Mesothelial cell of epicardium (in vitro differentiated cells): ENCODE results near the gene PDE6A. TPM values are rescaled to one million over a fixed set of nuclear protein-coding genes. Genes with fewer than 3 reads are reported as not detected.
"Not testable (repeated sequence)": the region's sequence is repeated elsewhere in the genome, so short reads cannot be mapped to it uniquely, and the experiment has no call there.

Source experiments
- DNase-seq, 2 experiments: peaks; one replicate each; pipeline ENCODE4 v3.0.0; 2021; ENCODE audit warnings: low spot score in 2 of 2; ENCODE audit not compliant: unreplicated experiment in 2 of 2
- H3K27ac Mint-ChIP-seq: 2 replicates; pipeline ENCODE4 v1.8.0; 2021; ENCODE audit warnings: mixed read lengths
- H3K27me3 Mint-ChIP-seq: 2 replicates; pipeline ENCODE4 v1.8.0; 2021; ENCODE audit warnings: low read depth, mixed read lengths
- H3K36me3 Mint-ChIP-seq: 2 replicates; pipeline ENCODE4 v1.8.0; 2021; ENCODE audit warnings: mixed read lengths
- H3K4me1 Mint-ChIP-seq: 2 replicates; pipeline ENCODE4 v1.8.0; 2021; ENCODE audit warnings: mixed read lengths
- H3K4me3 Mint-ChIP-seq: 2 replicates; pipeline ENCODE4 v1.8.0; 2021; ENCODE audit warnings: mild to moderate bottlenecking, moderate library complexity, mixed read lengths
- H3K9me3 Mint-ChIP-seq: 2 replicates; pipeline ENCODE4 v1.8.0; 2021; ENCODE audit warnings: mixed read lengths
- CTCF ChIP-seq: fragments of 200-600 bp; sonication (generic); IDR thresholded peaks from one replicate; pipeline ENCODE4 v1.5.0; 2021; ENCODE audit warnings: antibody characterized with exemption; ENCODE audit not compliant: unreplicated experiment
- total RNA-seq: library from RNA; stranded (reverse); gene quantifications from 3 replicates; pipeline ENCODE4 v1.2.1, GENCODE V29; 2021

The PDE6A gene
- total RNA-seq, 1 donor from 2014 or later: 0.18 TPM

- H3K36me3 Mint-ChIP-seq: no peaks in the 10 kb centered on the region
- H3K27ac Mint-ChIP-seq: no peak overlapping the region
- no peaks in the 10 kb centered on the region for H3K27me3 Mint-ChIP-seq
- H3K4me1 Mint-ChIP-seq: peaks cover 9% of the 10 kb centered on the region
- no peak for TF ChIP-seq CTCF
- H3K4me3 Mint-ChIP-seq: no peak overlapping the region
- no peak for DNase-seq
- no peaks in the 10 kb centered on the region for H3K9me3 Mint-ChIP-seq
Observed at GRCh38 chr5:149951138-149951749, 6.7 kb upstream of the PDE6A start.

GRCh38 chr5:149948993-149949392, 4.4 kb upstream of the PDE6A start:
- H3K4me3 Mint-ChIP-seq: no peak overlapping the region

GRCh38 chr5:149946118-149946517, 1.5 kb upstream of the PDE6A start:
- H3K9me3 Mint-ChIP-seq: no peaks in the 10 kb centered on the region
- no peak for TF ChIP-seq CTCF
- H3K4me1 Mint-ChIP-seq: peaks cover 35% of the 10 kb centered on the region
- no peaks in the 10 kb centered on the region for H3K36me3 Mint-ChIP-seq
- DNase-seq: no peak
- no peak overlapping the region for H3K27ac Mint-ChIP-seq
- H3K27me3 Mint-ChIP-seq: no peaks in the 10 kb centered on the region
- H3K4me3 Mint-ChIP-seq: no peak overlapping the region

More at GRCh38 chr5:149948993-149949392, 4.4 kb upstream of the PDE6A start:
- Mint-ChIP-seq H3K9me3 (no peaks in the 10 kb centered on the region), H3K36me3 (no peaks in the 10 kb centered on the region), H3K4me1 (peaks cover 17% of the 10 kb centered on the region), H3K27ac (no peak overlapping the region), H3K27me3 (no peaks in the 10 kb centered on the region)
- no peak for TF ChIP-seq CTCF
- no peak for DNase-seq

GRCh38 chr5:149943177-149943949, 1.2 kb downstream of the PDE6A start:
- H3K4me1 Mint-ChIP-seq: peaks cover 53% of the 10 kb centered on the region
- not testable (repeated sequence) for H3K9me3 Mint-ChIP-seq, H3K36me3 Mint-ChIP-seq, DNase-seq, H3K4me3 Mint-ChIP-seq, H3K27me3 Mint-ChIP-seq
- peak overlapping the region; percentile 54 for H3K27ac Mint-ChIP-seq

- H3K9me3 Mint-ChIP-seq, H3K27me3 Mint-ChIP-seq, H3K36me3 Mint-ChIP-seq, H3K4me3 Mint-ChIP-seq, DNase-seq: not testable (repeated sequence)
- Mint-ChIP-seq H3K4me1 (peaks cover 59% of the 10 kb centered on the region), H3K27ac (peak overlapping the region; percentile 54)
Observed at GRCh38 chr5:149942741-149943169, 1.8 kb downstream of the PDE6A start.

GRCh38 chr5:149942199-149942598, 2.4 kb downstream of the PDE6A start:
- Mint-ChIP-seq H3K4me3 (no peak overlapping the region), H3K4me1 (peaks cover 65% of the 10 kb centered on the region), H3K27me3 (no peaks in the 10 kb centered on the region), H3K9me3 (no peaks in the 10 kb centered on the region), H3K27ac (peak overlapping the region; percentile 54), H3K36me3 (no peaks in the 10 kb centered on the region)
- no peak for TF ChIP-seq CTCF
- DNase-seq: no peak
